Mucosa of descending colon (tissue), 3 donors: Measurements from ENCODE around the gene HOXC11. TPM values are rescaled to one million over a fixed set of nuclear protein-coding genes. Genes with fewer than 3 reads are reported as not detected.

Experiments used
- ATAC-seq: fragments of 200-7000 bp; cut with Tn5 transposase; one replicate; pipeline ENCODE4 v1.9.1; 2020; ENCODE audit warnings: mild to moderate bottlenecking, moderate library complexity
- DNase-seq, 3 donors: peaks; one replicate each; pipeline ENCODE4 v3.0.0-alpha.2; 2020
- H3K36me3 ChIP-seq: fragments of 200-600 bp; one replicate; pipeline ENCODE4 v1.8.0; 2021; ENCODE audit warnings: low read depth, mild to moderate bottlenecking
- H3K4me1 ChIP-seq: fragments of 200-600 bp; one replicate; pipeline ENCODE4 v1.8.0; 2021; ENCODE audit warnings: low read depth, mild to moderate bottlenecking
- H3K4me3 ChIP-seq: fragments of 200-600 bp; one replicate; pipeline ENCODE4 v1.8.0; 2021; ENCODE audit warnings: mild to moderate bottlenecking
- H3K9me3 ChIP-seq: fragments of 200-600 bp; one replicate; pipeline ENCODE4 v1.8.0; 2021; ENCODE audit warnings: mild to moderate bottlenecking
- intact Hi-C, 2 donors: fragments of 100-400 bp; cut with DNase I in 1 of 2; cut with micrococcal nuclease in 1 of 2; formaldehyde crosslinking; loops; one replicate each; pipeline versions ENCODE4 v1.11.0 to v1.11.1; 2022; cut with DNase I, micrococcal nuclease
- total RNA-seq, 3 donors: library from RNA; stranded (reverse); fragmentation: NEBNext Ultra II Directional in 2 of 3; extraction: Animal tissue kit (Norgen Biotek cat#: 25700) in 2 of 3; gene quantifications; one replicate each; pipeline versions ENCODE4 v1.2.1 to v1.2.4, GENCODE V29; 2021 to 2023
- TF ChIP-seq, protein P1 (sequence below): fragments of 200-600 bp; IDR thresholded peaks from one replicate; pipeline ENCODE4 v1.8.0; 2022; ENCODE audit warnings: antibody characterized with exemption, mild to moderate bottlenecking
- donor health status: DM: no; HTN: no; CAD: no; lungs with moderate emphysema.
- donor health status: DM: no; HTN: no; CAD: no.
- donor health status: DM: no; HTN: yes; CAD: no.

Gene HOXC11
- total RNA-seq, 3 donors from 2014 or later = not detected

DNA sequence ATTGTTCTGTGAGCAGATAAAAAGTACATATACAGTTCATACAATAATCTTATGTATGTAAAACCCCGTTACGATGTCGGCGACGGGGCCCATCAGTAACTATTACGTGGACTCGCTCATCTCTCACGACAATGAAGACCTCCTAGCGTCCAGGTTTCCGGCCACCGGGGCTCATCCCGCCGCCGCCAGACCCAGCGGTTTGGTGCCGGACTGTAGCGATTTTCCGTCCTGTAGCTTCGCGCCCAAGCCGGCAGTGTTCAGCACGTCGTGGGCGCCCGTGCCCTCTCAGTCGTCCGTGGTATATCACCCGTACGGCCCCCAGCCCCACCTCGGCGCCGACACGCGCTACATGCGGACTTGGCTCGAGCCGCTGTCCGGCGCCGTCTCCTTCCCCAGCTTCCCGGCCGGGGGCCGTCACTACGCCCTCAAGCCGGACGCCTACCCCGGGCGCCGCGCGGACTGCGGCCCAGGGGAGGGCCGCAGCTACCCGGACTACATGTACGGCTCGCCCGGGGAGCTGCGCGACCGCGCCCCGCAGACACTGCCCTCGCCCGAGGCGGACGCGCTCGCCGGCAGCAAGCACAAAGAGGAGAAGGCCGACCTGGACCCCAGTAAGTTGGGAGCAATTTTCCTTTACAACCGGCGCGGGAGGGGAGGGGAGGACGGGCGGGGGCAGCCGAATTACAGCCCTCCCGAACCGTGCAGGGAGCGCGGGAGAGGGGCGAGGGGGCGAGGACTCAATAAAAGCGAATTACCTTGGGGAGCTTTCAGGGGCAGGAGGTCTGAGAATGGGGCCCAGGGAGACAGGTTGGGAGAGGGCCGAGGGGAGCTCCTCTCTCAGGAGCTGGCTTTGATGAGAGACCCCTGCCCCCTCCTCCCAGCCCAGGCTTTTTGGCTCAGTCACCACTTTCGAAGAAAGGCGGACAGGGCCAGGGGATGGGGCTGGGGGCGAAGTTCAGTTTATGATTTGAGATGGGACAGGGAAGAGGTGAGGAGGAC lies 27.5 kb downstream of the HOXC11 start, which contains the start of gene HOXC9:
Gene HOXC9, plus strand, starts transcription at position 46 of the 999 bp plus-strand sequence. Its CDS starts 28 bp downstream, at position 74.
- Histone ChIP-seq H3K36me3 (no peaks in the 10 kb centered on the region), H3K9me3 (no peaks in the 10 kb centered on the region), H3K4me3 (no peak within 1 kb of the TSS), H3K4me1 (peaks cover 16% of the 10 kb centered on the region)
- intact Hi-C loops = no loop called here
- peak in 1 of 3 donors; percentile 36 for DNase-seq
- TF ChIP-seq, protein P1, sequence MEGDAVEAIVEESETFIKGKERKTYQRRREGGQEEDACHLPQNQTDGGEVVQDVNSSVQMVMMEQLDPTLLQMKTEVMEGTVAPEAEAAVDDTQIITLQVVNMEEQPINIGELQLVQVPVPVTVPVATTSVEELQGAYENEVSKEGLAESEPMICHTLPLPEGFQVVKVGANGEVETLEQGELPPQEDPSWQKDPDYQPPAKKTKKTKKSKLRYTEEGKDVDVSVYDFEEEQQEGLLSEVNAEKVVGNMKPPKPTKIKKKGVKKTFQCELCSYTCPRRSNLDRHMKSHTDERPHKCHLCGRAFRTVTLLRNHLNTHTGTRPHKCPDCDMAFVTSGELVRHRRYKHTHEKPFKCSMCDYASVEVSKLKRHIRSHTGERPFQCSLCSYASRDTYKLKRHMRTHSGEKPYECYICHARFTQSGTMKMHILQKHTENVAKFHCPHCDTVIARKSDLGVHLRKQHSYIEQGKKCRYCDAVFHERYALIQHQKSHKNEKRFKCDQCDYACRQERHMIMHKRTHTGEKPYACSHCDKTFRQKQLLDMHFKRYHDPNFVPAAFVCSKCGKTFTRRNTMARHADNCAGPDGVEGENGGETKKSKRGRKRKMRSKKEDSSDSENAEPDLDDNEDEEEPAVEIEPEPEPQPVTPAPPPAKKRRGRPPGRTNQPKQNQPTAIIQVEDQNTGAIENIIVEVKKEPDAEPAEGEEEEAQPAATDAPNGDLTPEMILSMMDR = no peak
- no peak for ATAC-seq

DNA sequence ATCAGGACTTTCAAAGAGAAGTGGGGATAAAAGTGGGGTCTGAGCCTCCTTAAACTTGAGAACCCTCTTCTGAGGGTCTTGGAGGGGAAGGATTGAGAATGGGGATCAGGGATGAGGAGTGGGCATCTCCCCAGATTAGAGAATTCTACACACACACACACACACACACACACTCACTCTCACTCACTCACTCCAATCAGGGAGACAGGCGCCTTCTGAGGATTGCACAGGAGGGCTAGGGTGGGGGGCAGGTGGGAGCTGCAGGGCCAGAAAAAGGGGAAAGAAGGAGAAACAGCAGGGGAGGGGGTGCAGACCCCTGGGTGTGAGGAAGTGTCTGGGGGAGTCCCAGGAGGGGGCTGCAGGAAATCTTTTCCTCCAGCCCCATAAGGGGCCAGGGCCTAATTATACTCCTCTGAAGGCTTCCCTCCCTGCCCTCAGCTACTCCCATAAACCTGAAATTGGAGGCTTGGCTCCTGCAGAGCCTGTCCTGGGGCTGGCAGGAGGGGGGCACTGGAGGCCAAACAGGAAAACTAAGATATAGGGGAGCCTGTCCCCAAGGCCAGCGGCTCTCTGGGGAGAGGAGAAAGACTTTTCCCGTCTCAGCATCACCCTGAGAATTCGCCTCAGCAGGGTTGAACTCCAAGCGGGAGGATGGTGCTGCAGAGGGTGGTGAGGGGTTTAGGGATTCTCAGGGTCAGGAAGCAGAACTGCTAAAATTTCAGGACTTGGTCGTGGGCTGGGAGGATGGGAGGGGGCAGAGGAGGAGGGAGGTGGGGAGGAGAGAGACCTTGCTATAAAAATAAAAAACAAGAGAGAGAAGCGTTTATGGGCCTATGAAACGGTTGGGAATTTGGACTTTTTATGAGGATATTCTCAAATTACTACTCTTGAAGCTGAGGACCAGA lies 28.6 kb downstream of the HOXC11 start:
- H3K36me3 ChIP-seq = no peaks in the 10 kb centered on the region
- no peak for DNase-seq
- TF ChIP-seq, protein P1 = no peak
- no peak for ATAC-seq
- no peaks in the 10 kb centered on the region for H3K9me3 ChIP-seq
- no peak overlapping the region for H3K4me3 ChIP-seq
- peaks cover 9% of the 10 kb centered on the region for H3K4me1 ChIP-seq
- intact Hi-C loops = no loop called here

DNA sequence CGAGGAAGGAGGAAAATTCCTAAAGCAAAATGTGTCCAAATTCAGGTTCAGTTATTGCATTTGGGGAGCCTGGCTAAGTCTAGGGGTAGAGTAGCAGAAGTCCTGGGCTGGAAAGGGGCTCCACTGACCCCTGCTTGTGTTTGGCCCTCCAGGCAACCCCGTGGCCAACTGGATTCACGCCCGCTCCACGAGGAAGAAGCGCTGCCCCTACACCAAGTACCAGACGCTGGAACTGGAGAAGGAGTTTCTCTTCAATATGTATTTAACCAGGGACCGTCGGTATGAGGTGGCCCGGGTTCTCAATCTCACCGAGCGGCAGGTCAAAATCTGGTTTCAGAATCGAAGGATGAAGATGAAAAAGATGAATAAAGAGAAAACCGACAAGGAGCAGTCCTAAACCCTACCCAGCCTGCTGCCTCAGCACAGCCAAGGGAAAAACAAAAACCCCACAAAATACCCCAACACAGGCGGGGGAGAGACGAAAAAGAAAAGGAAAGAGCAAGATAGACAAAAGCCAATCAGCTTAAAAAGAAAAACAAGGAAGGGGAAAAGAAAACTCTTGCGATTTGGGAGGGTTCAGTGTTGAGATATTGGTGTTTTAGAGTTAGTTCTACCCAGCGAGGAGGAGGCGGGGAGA lies 29.5 kb downstream of the HOXC11 start:
- no peak for ATAC-seq

DNA sequence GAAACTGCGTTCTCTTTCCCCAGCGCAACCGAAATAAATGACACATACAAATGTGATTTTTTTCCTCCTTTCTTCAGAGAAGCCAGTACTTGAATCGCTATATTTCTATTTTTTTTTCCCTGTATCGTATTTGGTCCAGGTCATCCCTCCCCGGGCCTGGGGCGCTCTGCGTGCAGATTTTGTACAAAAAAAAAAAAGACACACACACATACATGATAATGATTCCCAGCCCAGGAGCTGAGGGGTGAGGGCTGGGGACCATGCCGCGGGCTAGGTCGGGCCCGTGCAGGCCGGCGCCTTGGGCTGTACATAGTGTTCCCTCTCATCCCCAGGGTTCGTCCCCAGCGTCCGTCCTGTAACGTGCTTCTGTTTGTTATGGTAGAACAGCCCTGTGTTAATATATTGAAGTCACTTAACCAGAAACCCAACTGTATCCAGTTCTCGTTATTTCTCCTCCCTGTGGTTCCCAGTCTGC lies 30.0 kb downstream of the HOXC11 start:
- intact Hi-C loops = no loop called here
- peak in 1 of 3 donors; percentile 15 for DNase-seq
- Histone ChIP-seq H3K4me3 (no peak overlapping the region), H3K4me1 (peaks cover 9% of the 10 kb centered on the region), H3K36me3 (no peaks in the 10 kb centered on the region), H3K9me3 (no peaks in the 10 kb centered on the region)
- no peak for ATAC-seq
- TF ChIP-seq, protein P1 = no peak

More for the DNA sequence above, 29.5 kb downstream of the HOXC11 start:
- TF ChIP-seq, protein P1 = no peak
- peaks cover 9% of the 10 kb centered on the region for H3K4me1 ChIP-seq
- intact Hi-C loops = no loop called here
- DNase-seq = peak in 1 of 3 donors; percentile 13
- H3K36me3 ChIP-seq = no peaks in the 10 kb centered on the region
- H3K4me3 ChIP-seq = no peak overlapping the region
- no peaks in the 10 kb centered on the region for H3K9me3 ChIP-seq

DNA sequence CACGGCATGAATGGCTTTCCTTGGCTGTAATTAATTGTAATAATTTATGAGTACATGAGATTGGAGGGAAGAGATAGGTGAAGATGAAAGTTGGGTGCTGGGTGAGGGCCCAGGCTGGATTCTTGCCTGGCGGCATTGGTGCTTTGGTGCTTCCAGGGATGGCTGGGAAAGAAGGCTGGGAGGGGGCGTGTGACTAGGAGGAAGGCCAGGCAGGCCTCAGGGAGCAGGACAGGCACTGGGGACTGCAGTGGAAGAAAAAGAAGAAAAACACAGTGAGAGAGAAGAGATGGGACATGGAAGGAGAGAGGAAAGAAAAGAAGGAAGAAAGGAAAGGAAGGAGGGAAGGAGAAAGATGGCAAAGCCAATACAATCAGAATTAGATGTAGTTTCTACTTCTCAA lies 30.7 kb downstream of the HOXC11 start:
- TF ChIP-seq, protein P1 = no peak
- intact Hi-C loops = no loop called here

More for the DNA sequence above, 30.7 kb downstream of the HOXC11 start:
- Histone ChIP-seq H3K4me3 (no peak overlapping the region), H3K36me3 (no peaks in the 10 kb centered on the region), H3K9me3 (no peaks in the 10 kb centered on the region), H3K4me1 (peaks cover 9% of the 10 kb centered on the region)
- ATAC-seq = no peak
- DNase-seq = peak in 1 of 3 donors; percentile 18
